Natural killer cell treated with Interleukin-12 subunit alpha and Interleukin-12 subunit beta and Interleukin-15 and Interleukin-18, amount 100 ng/mL, for 72 hours (primary cell): Measurements from ENCODE around the gene PPP2R5C. TPM values are rescaled to one million over a fixed set of nuclear protein-coding genes. Genes with fewer than 3 reads are reported as not detected.
A peak's percentile ranks its signal among the peaks of the same experiment; 100 is the strongest.

Experiments
- ATAC-seq, 2 donors: fragments of 150-1000 bp; cut with Tn5 transposase in 1 of 2; sonication (Bioruptor Pico), chemical (Tn5 transposase) in 1 of 2; 2 replicates each; pipeline ENCODE4 v1.10.0; 2021
- DNase-seq: peaks from one replicate; pipeline ENCODE4 v3.0.0; 2022; ENCODE audit warnings: low spot score
- H3K27ac Mint-ChIP-seq, 2 donors: 1 replicate in 1 of 2; 2 replicates in 1 of 2; pipeline ENCODE4 v1.8.0; 2022; ENCODE audit warnings: mixed read lengths in 2 of 2, mild to moderate bottlenecking in 1 of 2, moderate library complexity in 1 of 2
- H3K27me3 Mint-ChIP-seq, 2 donors: 1 replicate in 1 of 2; 2 replicates in 1 of 2; pipeline ENCODE4 v1.8.0; 2022; ENCODE audit warnings: mixed read lengths in 2 of 2
- H3K36me3 Mint-ChIP-seq: one replicate; pipeline ENCODE4 v1.8.0; 2022; ENCODE audit warnings: mixed read lengths
- H3K4me1 Mint-ChIP-seq, 2 donors: 1 replicate in 1 of 2; 2 replicates in 1 of 2; pipeline ENCODE4 v1.8.0; 2022; ENCODE audit warnings: low read depth in 2 of 2, mixed read lengths in 2 of 2, mild to moderate bottlenecking in 1 of 2
- H3K4me3 Mint-ChIP-seq: one replicate; pipeline ENCODE4 v1.8.0; 2022; ENCODE audit warnings: mixed read lengths
- H3K9me3 Mint-ChIP-seq: 2 replicates; pipeline ENCODE4 v1.8.0; 2022; ENCODE audit warnings: mixed read lengths
- total RNA-seq, 2 donors: library from RNA; stranded (reverse); gene quantifications; one replicate each; pipeline ENCODE4 v1.2.3, GENCODE V29; 2022

The PPP2R5C gene
- total RNA-seq, 2 donors from 2014 or later = 149 to 210 TPM

GRCh38 chr14:101857226-101857625 lies 95.7 kb downstream of the PPP2R5C start:
- Mint-ChIP-seq H3K9me3 (no peaks in the 10 kb centered on the region), H3K4me1 (peaks cover 60 to 68% of the 10 kb centered on the region in 2 donors), H3K27me3 (no peaks in the 10 kb centered on the region), H3K27ac (peak overlapping the region; percentile 51 to 63), H3K4me3 (no peak overlapping the region), H3K36me3 (peaks cover 11% of the 10 kb centered on the region)
- DNase-seq (no peak), ATAC-seq (no peak)

GRCh38 chr14:101858791-101859537 lies 97.5 kb downstream of the PPP2R5C start:
- Mint-ChIP-seq H3K27ac (peak overlapping the region; percentile 80 to 93), H3K4me1 (peaks cover 53 to 61% of the 10 kb centered on the region in 2 donors), H3K9me3 (no peaks in the 10 kb centered on the region), H3K27me3 (no peaks in the 10 kb centered on the region), H3K36me3 (peaks cover 11% of the 10 kb centered on the region), H3K4me3 (peak overlapping the region; percentile 65)
- DNase-seq (no peak), ATAC-seq (peak; percentile 60 to 67)

GRCh38 chr14:101859538-101859902 lies 98.0 kb downstream of the PPP2R5C start:
- peak overlapping the region; percentile 80 to 93 for H3K27ac Mint-ChIP-seq
- no peaks in the 10 kb centered on the region for H3K9me3 Mint-ChIP-seq
- DNase-seq = no peak
- peaks cover 53 to 61% of the 10 kb centered on the region in 2 donors for H3K4me1 Mint-ChIP-seq
- peaks cover 11% of the 10 kb centered on the region for H3K36me3 Mint-ChIP-seq
- peak; percentile 52 to 55 for ATAC-seq
- H3K4me3 Mint-ChIP-seq = peak overlapping the region; percentile 65
- no peaks in the 10 kb centered on the region for H3K27me3 Mint-ChIP-seq

GRCh38 chr14:101859958-101860357 lies 98.4 kb downstream of the PPP2R5C start:
- Mint-ChIP-seq H3K27me3 (no peaks in the 10 kb centered on the region), H3K4me3 (peak overlapping the region; percentile 65), H3K4me1 (peaks cover 54 to 62% of the 10 kb centered on the region in 2 donors), H3K36me3 (peaks cover 11% of the 10 kb centered on the region), H3K27ac (peak overlapping the region; percentile 80 to 93), H3K9me3 (no peaks in the 10 kb centered on the region)
- DNase-seq = no peak
- no peak for ATAC-seq

GRCh38 chr14:101861464-101861863 lies 100.0 kb downstream of the PPP2R5C start:
- H3K4me1 Mint-ChIP-seq = peaks cover 41 to 52% of the 10 kb centered on the region in 2 donors
- H3K27me3 Mint-ChIP-seq = no peaks in the 10 kb centered on the region
- no peak for ATAC-seq
- peak overlapping the region; percentile 26 to 93 for H3K27ac Mint-ChIP-seq
- H3K36me3 Mint-ChIP-seq = peaks cover 10% of the 10 kb centered on the region
- H3K4me3 Mint-ChIP-seq = no peak overlapping the region
- DNase-seq = no peak
- H3K9me3 Mint-ChIP-seq = no peaks in the 10 kb centered on the region

- Mint-ChIP-seq H3K9me3 (no peaks in the 10 kb centered on the region), H3K27ac (peak overlapping the region; percentile 26 to 93), H3K27me3 (no peaks in the 10 kb centered on the region), H3K36me3 (peaks cover 5% of the 10 kb centered on the region), H3K4me3 (no peak overlapping the region), H3K4me1 (peaks cover 36 to 48% of the 10 kb centered on the region in 2 donors)
- ATAC-seq (no peak), DNase-seq (no peak)
Measured at GRCh38 chr14:101862177-101862576, 100.7 kb downstream of the PPP2R5C start.

GRCh38 chr14:101862711-101863110 lies 101.2 kb downstream of the PPP2R5C start:
- H3K9me3 Mint-ChIP-seq = no peaks in the 10 kb centered on the region
- peaks cover 37 to 49% of the 10 kb centered on the region in 2 donors for H3K4me1 Mint-ChIP-seq
- ATAC-seq = no peak
- no peak overlapping the region for H3K4me3 Mint-ChIP-seq
- H3K27me3 Mint-ChIP-seq = no peaks in the 10 kb centered on the region
- peak overlapping the region; percentile 26 to 93 for H3K27ac Mint-ChIP-seq
- peaks cover 5% of the 10 kb centered on the region for H3K36me3 Mint-ChIP-seq
- no peak for DNase-seq

- DNase-seq = no peak
- peaks cover 32 to 44% of the 10 kb centered on the region in 2 donors for H3K4me1 Mint-ChIP-seq
- ATAC-seq = no peak
Measured at GRCh38 chr14:101865288-101865687, 103.8 kb downstream of the PPP2R5C start.

GRCh38 chr14:101867854-101868253 lies 106.3 kb downstream of the PPP2R5C start:
- Mint-ChIP-seq H3K36me3 (no peaks in the 10 kb centered on the region), H3K27me3 (no peaks in the 10 kb centered on the region), H3K27ac (peak overlapping the region in 1 of 2 donors; percentile 42), H3K4me1 (peaks cover 41 to 47% of the 10 kb centered on the region in 2 donors), H3K4me3 (no peak overlapping the region), H3K9me3 (no peaks in the 10 kb centered on the region)
- DNase-seq (no peak), ATAC-seq (no peak)

More at GRCh38 chr14:101865288-101865687, 103.8 kb downstream of the PPP2R5C start:
- Mint-ChIP-seq H3K4me3 (no peak overlapping the region), H3K27ac (peak overlapping the region in 1 of 2 donors; percentile 65), H3K9me3 (no peaks in the 10 kb centered on the region), H3K27me3 (no peaks in the 10 kb centered on the region), H3K36me3 (no peaks in the 10 kb centered on the region)

- no peak for DNase-seq
- no peak for ATAC-seq
- Mint-ChIP-seq H3K27ac (no peak overlapping the region), H3K4me1 (peaks cover 48 to 56% of the 10 kb centered on the region in 2 donors), H3K4me3 (no peak overlapping the region), H3K36me3 (no peaks in the 10 kb centered on the region), H3K27me3 (no peaks in the 10 kb centered on the region), H3K9me3 (no peaks in the 10 kb centered on the region)
Measured at GRCh38 chr14:101869217-101869616, 107.7 kb downstream of the PPP2R5C start.

GRCh38 chr14:101870273-101870939 lies 108.9 kb downstream of the PPP2R5C start:
- H3K36me3 Mint-ChIP-seq = no peaks in the 10 kb centered on the region
- no peak for DNase-seq
- H3K9me3 Mint-ChIP-seq = no peaks in the 10 kb centered on the region
- peaks cover 37 to 54% of the 10 kb centered on the region in 2 donors for H3K4me1 Mint-ChIP-seq
- no peak for ATAC-seq
- H3K27ac Mint-ChIP-seq = peak overlapping the region; percentile 8 to 22
- H3K4me3 Mint-ChIP-seq = no peak overlapping the region
- H3K27me3 Mint-ChIP-seq = no peaks in the 10 kb centered on the region

- ATAC-seq = no peak
- Mint-ChIP-seq H3K4me3 (no peak overlapping the region), H3K9me3 (no peaks in the 10 kb centered on the region), H3K36me3 (no peaks in the 10 kb centered on the region), H3K27me3 (no peaks in the 10 kb centered on the region), H3K27ac (peak overlapping the region; percentile 34 to 36), H3K4me1 (peaks cover 54 to 74% of the 10 kb centered on the region in 2 donors)
- no peak for DNase-seq
Measured at GRCh38 chr14:101872346-101872745, 110.8 kb downstream of the PPP2R5C start.

- H3K9me3 Mint-ChIP-seq = no peaks in the 10 kb centered on the region
- H3K36me3 Mint-ChIP-seq = no peaks in the 10 kb centered on the region
- peaks cover 60 to 79% of the 10 kb centered on the region in 2 donors for H3K4me1 Mint-ChIP-seq
- no peaks in the 10 kb centered on the region for H3K27me3 Mint-ChIP-seq
- peak overlapping the region; percentile 34 to 36 for H3K27ac Mint-ChIP-seq
- DNase-seq (no peak), ATAC-seq (no peak)
- H3K4me3 Mint-ChIP-seq = no peak overlapping the region
Measured at GRCh38 chr14:101873076-101873825, 111.7 kb downstream of the PPP2R5C start.
